ENCODE measurements around the gene ZMYM3.

ZMYM3 gene

GRCh38 chrX:71214604-71215337 is 39.2 kb downstream of the ZMYM3 start:
- no peak for DNase-seq (ENCODE audit: low read depth in 2 of 3, low spot score in 1 of 3)

- DNase-seq (ENCODE audit: low read depth in 2 of 3, low spot score in 1 of 3) = no peak
These were observed 39.8 kb downstream of the ZMYM3 start for GRCh38 chrX:71214152-71214551.

- no peak for DNase-seq (ENCODE audit: low read depth in 2 of 3, low spot score in 1 of 3)
These were observed 41.4 kb downstream of the ZMYM3 start for GRCh38 chrX:71212536-71212935.

- DNase-seq (ENCODE audit: low read depth in 2 of 3, low spot score in 1 of 3) = no peak
These were observed 43.1 kb downstream of the ZMYM3 start for GRCh38 chrX:71210816-71211215.

GRCh38 chrX:71199252-71200008 is 54.5 kb downstream of the ZMYM3 start:
- no peak for DNase-seq (ENCODE audit: low read depth in 2 of 3, low spot score in 1 of 3)

GRCh38 chrX:71198066-71198465 is 55.9 kb downstream of the ZMYM3 start:
- no peak for DNase-seq (ENCODE audit: low read depth in 2 of 3, low spot score in 1 of 3)

- DNase-seq (ENCODE audit: low read depth in 2 of 3, low spot score in 1 of 3) = peak in 1 of 3 donors; percentile 15
These were observed 57.8 kb downstream of the ZMYM3 start for GRCh38 chrX:71195964-71196649.

- no peak for DNase-seq (ENCODE audit: low read depth in 2 of 3, low spot score in 1 of 3)
These were observed 62.7 kb downstream of the ZMYM3 start for GRCh38 chrX:71191248-71191647.
